Neural cell (in vitro differentiated cells): ENCODE measurements around the gene CNGA3. TPM values are rescaled to one million over a fixed set of nuclear protein-coding genes. Genes with fewer than 3 reads are reported as not detected.

Experiments
- H2AFZ ChIP-seq: fragments of 200-600, 300-800 bp; sonication (generic), shearing (Covaris generic); 2 replicates; pipeline ENCODE4 v1.6.0; 2014; ENCODE audit warnings: low read depth, mild to moderate bottlenecking, antibody characterized with exemption, low read length, moderate library complexity
- H3F3A ChIP-seq: fragments of 200-600 bp; shearing (Covaris generic); 2 replicates; pipeline ENCODE4 v1.6.1; 2016; ENCODE audit warnings: mild to moderate bottlenecking, moderate library complexity, mixed read lengths, antibody characterized with exemption, low read length; ENCODE audit not compliant: insufficient read depth, poor library complexity, severe bottlenecking
- H3K27ac ChIP-seq: fragments of 200-600, 300-800 bp; sonication (generic), shearing (Covaris generic); 2 replicates; pipeline ENCODE4 v1.5.1; 2014; ENCODE audit warnings: mild to moderate bottlenecking, low read length, moderate library complexity
- H3K27me3 ChIP-seq: fragments of 300-800, 200-600 bp; sonication (generic), shearing (Covaris generic); 2 replicates; pipeline ENCODE4 v1.6.0; 2014; ENCODE audit warnings: mild to moderate bottlenecking, low read depth, low read length, moderate library complexity; ENCODE audit not compliant: insufficient read depth
- H3K36me3 ChIP-seq: fragments of 300-800, 200-600 bp; sonication (generic), shearing (Covaris generic); 2 replicates; pipeline ENCODE4 v1.5.1; 2014; ENCODE audit warnings: mild to moderate bottlenecking, antibody characterized with exemption, low read length, moderate library complexity; ENCODE audit not compliant: insufficient read depth
- H3K4me2 ChIP-seq: fragments of 300-800, 200-600 bp; sonication (generic), shearing (Covaris generic); 2 replicates; pipeline ENCODE4 v1.6.0; 2014; ENCODE audit warnings: mild to moderate bottlenecking, low read length
- H3K4me3 ChIP-seq: fragments of 300-800, 200-600 bp; sonication (generic), shearing (Covaris generic); 2 replicates; pipeline ENCODE4 v1.5.1; 2014; ENCODE audit warnings: mild to moderate bottlenecking, low read length, moderate library complexity
- H3K79me2 ChIP-seq: fragments of 200-600 bp; shearing (Covaris generic); replicated peaks from 2 replicates; pipeline ENCODE4 v1.6.0; 2014; ENCODE audit warnings: mild to moderate bottlenecking, low read length, moderate library complexity; ENCODE audit not compliant: insufficient read depth
- H3K9ac ChIP-seq: fragments of 300-800, 200-600 bp; sonication (generic), shearing (Covaris generic); 2 replicates; pipeline ENCODE4 v1.6.1; 2016; ENCODE audit warnings: mild to moderate bottlenecking, low read length, mixed read lengths
- H3K9me2 ChIP-seq: fragments of 200-600 bp; shearing (Covaris generic); 2 replicates; pipeline ENCODE4 v1.6.1; 2016; ENCODE audit warnings: mild to moderate bottlenecking, low read length, mixed read lengths; ENCODE audit not compliant: insufficient read depth
- H3K9me3 ChIP-seq: fragments of 200-600, 300-800 bp; sonication (generic), shearing (Covaris generic); 2 replicates; pipeline ENCODE4 v1.6.1; 2016; ENCODE audit warnings: mild to moderate bottlenecking, mixed run types, low read length, moderate library complexity, mixed read lengths
- H4K20me1 ChIP-seq: fragments of 200-600 bp; shearing (Covaris generic); 2 replicates; pipeline ENCODE4 v1.6.1; 2016; ENCODE audit warnings: mild to moderate bottlenecking, mixed run types; ENCODE audit not compliant: insufficient read depth
- CTCF ChIP-seq: fragments of 450-650 bp; IDR thresholded peaks from 2 replicates; pipeline ENCODE4 v1.5.1; 2014; ENCODE audit warnings: antibody characterized with exemption, mild to moderate bottlenecking, moderate library complexity; ENCODE audit not compliant: poor library complexity, severe bottlenecking
- EP300 ChIP-seq: fragments of 450-650 bp; conservative IDR thresholded peaks from 2 replicates; pipeline ENCODE4 v1.6.1; 2014; ENCODE audit warnings: antibody characterized with exemption, mild to moderate bottlenecking, moderate library complexity; ENCODE audit not compliant: poor library complexity, severe bottlenecking
- EZH2 ChIP-seq: fragments of 200-600, 300-800 bp; shearing (Covaris generic), sonication (generic); IDR thresholded peaks from 2 replicates; pipeline ENCODE4 v1.6.1; 2014; ENCODE audit warnings: antibody characterized with exemption, low read length, borderline replicate concordance, mild to moderate bottlenecking; ENCODE audit not compliant: insufficient read depth, poor library complexity, severe bottlenecking
- MXI1 ChIP-seq: fragments of 450-650 bp; conservative IDR thresholded peaks from 2 replicates; pipeline ENCODE4 v1.6.1; 2014; ENCODE audit warnings: antibody characterized with exemption, mild to moderate bottlenecking; ENCODE audit not compliant: poor library complexity, severe bottlenecking
- POLR2AphosphoS5 ChIP-seq: IDR thresholded peaks from 2 replicates; pipeline ENCODE4 v1.6.1; 2012
- RAD21 ChIP-seq: fragments of 450-650 bp; conservative IDR thresholded peaks from 2 replicates; pipeline ENCODE4 v1.6.1; 2014; ENCODE audit warnings: antibody characterized with exemption, mild to moderate bottlenecking, moderate library complexity
- REST ChIP-seq: IDR thresholded peaks from 2 replicates; pipeline ENCODE4 v1.6.1; 2012; ENCODE audit warnings: borderline replicate concordance
- SMC3 ChIP-seq: fragments of 450-650 bp; conservative IDR thresholded peaks from 2 replicates; pipeline ENCODE4 v1.6.1; 2014; ENCODE audit warnings: antibody characterized with exemption, mild to moderate bottlenecking, moderate library complexity; ENCODE audit not compliant: poor library complexity
- polyA plus RNA-seq: library from polyadenylated mRNA; depleted of rRNA; stranded (reverse); fragments of >200 nt; gene quantifications from 2 replicates; pipeline ENCODE4 v1.2.3, GENCODE V29; 2014

The CNGA3 gene
- polyA plus RNA-seq, 1 donor from 2014 or later = 0.64 TPM

GRCh38 chr2:98335271-98335670 lies 11.0 kb upstream of the CNGA3 start:
- no peaks in the 10 kb centered on the region for H4K20me1 ChIP-seq
- H3K27me3 ChIP-seq = no peaks in the 10 kb centered on the region
- no peak overlapping the region for H2AFZ ChIP-seq
- no peak overlapping the region for H3K27ac ChIP-seq
- no peak for TF ChIP-seq POLR2AphosphoS5
- TF ChIP-seq REST = no peak
- no peak for TF ChIP-seq RAD21
- TF ChIP-seq SMC3 = no peak
- no peak for TF ChIP-seq CTCF
- no peak for TF ChIP-seq EZH2
- no peak for TF ChIP-seq MXI1
- no peak for TF ChIP-seq EP300
- no peak overlapping the region for H3K4me2 ChIP-seq
- peaks cover 2% of the 10 kb centered on the region for H3F3A ChIP-seq
- no peaks in the 10 kb centered on the region for H3K9me2 ChIP-seq
- H3K36me3 ChIP-seq = no peaks in the 10 kb centered on the region
- H3K79me2 ChIP-seq = no peaks in the 10 kb centered on the region
- no peak overlapping the region for H3K4me3 ChIP-seq
- H3K9me3 ChIP-seq = no peaks in the 10 kb centered on the region
- H3K9ac ChIP-seq = no peak overlapping the region

GRCh38 chr2:98341241-98341640 lies 5.0 kb upstream of the CNGA3 start:
- no peaks in the 10 kb centered on the region for H3K79me2 ChIP-seq
- no peaks in the 10 kb centered on the region for H3K9me3 ChIP-seq
- H3F3A ChIP-seq = no peaks in the 10 kb centered on the region
- H4K20me1 ChIP-seq = no peaks in the 10 kb centered on the region
- no peaks in the 10 kb centered on the region for H3K36me3 ChIP-seq
- no peak overlapping the region for H3K27ac ChIP-seq
- no peak overlapping the region for H3K4me2 ChIP-seq
- no peak overlapping the region for H3K9ac ChIP-seq
- no peak overlapping the region for H3K4me3 ChIP-seq
- H3K9me2 ChIP-seq = no peaks in the 10 kb centered on the region
- H3K27me3 ChIP-seq = peaks cover 15% of the 10 kb centered on the region
- TF ChIP-seq CTCF = no peak
- no peak overlapping the region for H2AFZ ChIP-seq
